Fibroblast of skin of scalp (primary cell): ENCODE measurements around the gene GPR155. TPM values are rescaled to one million over a fixed set of nuclear protein-coding genes. Genes with fewer than 3 reads are reported as not detected.
A peak's percentile ranks its signal among the peaks of the same experiment; 100 is the strongest.

Experiments used
- DNase-seq: peaks from one replicate; pipeline ENCODE4 v3.0.0-alpha.2; 2013
- polyA plus RNA-seq, 2 experiments: library from polyadenylated mRNA; unstranded; fragments of 120-200 nt; gene quantifications; one replicate each; pipeline ENCODE4 v1.2.1, GENCODE V29; 2013; ENCODE audit not compliant: insufficient read length in 2 of 2

The GPR155 gene, protein sequence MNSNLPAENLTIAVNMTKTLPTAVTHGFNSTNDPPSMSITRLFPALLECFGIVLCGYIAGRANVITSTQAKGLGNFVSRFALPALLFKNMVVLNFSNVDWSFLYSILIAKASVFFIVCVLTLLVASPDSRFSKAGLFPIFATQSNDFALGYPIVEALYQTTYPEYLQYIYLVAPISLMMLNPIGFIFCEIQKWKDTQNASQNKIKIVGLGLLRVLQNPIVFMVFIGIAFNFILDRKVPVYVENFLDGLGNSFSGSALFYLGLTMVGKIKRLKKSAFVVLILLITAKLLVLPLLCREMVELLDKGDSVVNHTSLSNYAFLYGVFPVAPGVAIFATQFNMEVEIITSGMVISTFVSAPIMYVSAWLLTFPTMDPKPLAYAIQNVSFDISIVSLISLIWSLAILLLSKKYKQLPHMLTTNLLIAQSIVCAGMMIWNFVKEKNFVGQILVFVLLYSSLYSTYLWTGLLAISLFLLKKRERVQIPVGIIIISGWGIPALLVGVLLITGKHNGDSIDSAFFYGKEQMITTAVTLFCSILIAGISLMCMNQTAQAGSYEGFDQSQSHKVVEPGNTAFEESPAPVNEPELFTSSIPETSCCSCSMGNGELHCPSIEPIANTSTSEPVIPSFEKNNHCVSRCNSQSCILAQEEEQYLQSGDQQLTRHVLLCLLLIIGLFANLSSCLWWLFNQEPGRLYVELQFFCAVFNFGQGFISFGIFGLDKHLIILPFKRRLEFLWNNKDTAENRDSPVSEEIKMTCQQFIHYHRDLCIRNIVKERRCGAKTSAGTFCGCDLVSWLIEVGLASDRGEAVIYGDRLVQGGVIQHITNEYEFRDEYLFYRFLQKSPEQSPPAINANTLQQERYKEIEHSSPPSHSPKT
- 2.5 TPM for polyA plus RNA-seq (2013, experiment 1 of 2; ENCODE audit: insufficient read length)
- polyA plus RNA-seq (2013, experiment 2 of 2; ENCODE audit: insufficient read length), result 3.1 TPM

DNA sequence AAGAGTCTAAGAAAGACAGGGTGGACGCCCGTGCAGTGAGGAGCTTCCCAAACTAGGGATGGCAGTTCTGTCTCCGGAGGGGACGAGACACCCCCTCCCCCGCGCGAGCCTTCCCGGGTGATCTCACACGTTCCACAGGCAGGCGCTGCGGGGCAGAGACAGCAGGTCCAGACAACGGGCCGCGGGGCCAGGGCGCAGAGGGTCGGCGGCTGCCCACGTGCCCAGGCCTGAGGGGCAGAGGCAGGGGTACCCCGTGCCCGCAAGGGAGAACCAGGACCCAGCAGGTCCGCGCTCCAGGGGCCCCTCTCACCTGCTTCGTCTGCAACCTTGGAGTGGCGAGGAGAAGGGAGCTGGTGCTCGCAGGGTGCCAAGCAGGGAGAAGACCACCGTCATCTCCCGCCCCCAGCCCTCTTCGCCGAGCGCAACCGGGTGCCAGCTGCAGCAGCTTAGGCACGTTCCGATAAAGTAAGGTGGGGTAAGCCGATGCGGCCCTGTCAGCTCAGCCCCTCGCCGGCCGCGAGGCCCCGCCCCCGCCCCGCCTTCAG, at the start of gene GPR155:
TSS of gene GPR155 (minus strand) at position 467 of the 545 bp plus-strand sequence. CDS start 5,073 bp downstream, outside the sequence.
- peak; percentile 54 for DNase-seq

DNA sequence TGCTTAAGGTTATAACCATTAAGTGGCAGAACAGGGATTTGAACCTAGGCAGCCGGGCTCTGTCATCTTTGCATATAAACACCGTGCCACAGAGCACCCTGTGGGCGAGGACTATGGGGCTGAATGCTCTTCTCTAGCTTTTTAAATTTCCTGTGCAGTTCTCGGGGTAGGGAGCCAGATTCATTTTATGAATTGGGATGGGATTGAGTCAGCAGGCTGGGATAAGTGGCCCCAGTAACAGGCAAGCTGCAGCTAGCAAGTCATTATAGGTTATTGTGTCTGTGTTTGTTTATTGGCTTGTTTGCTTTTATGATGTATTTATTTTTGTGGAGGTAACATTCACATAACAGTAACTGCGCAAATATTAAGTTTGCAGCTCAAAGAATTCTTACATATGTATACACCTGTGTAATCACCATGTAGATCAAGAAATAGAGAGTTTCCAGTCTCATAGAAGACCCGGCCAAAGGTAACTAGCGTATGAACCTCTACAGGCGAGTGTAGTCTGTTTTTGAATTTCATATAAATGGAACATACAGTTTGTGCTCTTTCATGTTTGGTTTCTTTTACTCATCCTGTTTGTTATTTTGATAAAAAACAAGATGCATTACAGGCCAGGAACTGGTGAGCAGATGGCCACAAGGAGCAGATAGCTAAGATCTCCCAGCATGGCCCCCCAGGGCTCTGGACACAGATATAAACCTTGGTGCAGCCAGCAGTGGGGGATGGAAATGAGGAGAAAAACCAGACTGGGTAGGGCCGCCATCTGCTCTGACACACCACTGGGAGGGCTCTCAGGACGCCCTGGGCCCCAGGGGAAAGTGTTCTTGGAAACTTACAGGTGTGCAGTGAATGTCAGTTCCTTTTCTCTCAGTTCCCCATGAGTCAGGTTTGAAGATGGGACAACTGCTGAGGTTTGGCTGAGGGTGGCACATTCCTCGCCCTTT, 49.2 kb upstream of the GPR155 start:
- DNase-seq, result no peak

DNA sequence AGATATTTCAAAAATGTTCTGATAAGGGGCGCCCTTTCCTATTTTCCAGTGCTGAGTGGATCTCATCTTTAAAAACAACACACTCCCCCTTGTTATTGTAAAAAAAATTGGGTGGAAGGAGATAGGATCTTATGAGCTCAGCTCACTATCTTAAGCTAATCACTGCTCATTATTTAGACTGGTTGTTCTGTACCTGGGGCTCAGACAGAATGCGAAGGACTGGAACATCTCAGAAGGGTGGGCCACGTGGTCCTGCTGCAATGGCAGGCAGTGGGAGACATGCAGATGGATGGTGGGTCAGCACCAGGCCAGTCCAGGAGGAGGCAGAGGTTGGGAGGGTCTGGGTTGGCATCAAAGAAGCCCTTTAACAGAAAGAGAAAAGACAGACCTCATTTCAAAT, 48.3 kb upstream of the GPR155 start:
- no peak for DNase-seq

DNA sequence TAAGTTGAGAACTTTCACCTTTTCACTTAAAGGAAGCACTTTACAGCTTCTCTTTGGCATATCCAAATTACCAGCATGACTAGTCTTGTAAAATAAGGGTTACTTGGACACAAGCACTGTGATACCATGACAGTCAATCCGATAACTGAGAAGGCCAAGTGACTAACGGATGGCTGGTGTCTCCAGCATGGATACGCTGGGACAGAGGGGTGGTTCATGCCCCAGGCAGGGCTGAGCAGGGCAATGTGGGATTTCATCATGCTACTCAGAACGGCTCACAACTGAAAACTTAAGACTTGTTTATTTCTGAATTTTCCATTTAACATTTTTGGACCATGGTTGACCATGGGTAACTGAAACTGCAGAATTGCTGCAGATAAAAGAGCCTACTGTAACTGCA, 43.1 kb upstream of the GPR155 start:
- no peak for DNase-seq

DNA sequence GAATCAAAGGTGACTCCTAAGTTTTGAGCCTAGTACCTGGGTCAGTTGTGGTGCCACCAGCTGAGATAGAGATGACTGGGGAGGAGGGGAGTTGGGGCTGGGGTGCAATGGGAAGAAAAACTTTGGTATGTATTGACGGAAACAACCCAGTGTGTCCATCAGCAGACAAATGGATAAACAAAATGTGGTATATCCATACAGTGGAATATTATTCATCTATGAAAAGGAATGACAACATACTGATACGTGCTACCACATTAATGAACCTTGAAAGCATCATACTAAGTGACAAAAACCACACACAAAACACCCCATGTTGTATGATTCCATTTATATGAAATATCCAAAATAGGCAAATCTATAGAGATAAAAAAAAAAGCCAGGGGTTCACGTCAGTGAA, 41.1 kb upstream of the GPR155 start:
- no peak for DNase-seq

DNA sequence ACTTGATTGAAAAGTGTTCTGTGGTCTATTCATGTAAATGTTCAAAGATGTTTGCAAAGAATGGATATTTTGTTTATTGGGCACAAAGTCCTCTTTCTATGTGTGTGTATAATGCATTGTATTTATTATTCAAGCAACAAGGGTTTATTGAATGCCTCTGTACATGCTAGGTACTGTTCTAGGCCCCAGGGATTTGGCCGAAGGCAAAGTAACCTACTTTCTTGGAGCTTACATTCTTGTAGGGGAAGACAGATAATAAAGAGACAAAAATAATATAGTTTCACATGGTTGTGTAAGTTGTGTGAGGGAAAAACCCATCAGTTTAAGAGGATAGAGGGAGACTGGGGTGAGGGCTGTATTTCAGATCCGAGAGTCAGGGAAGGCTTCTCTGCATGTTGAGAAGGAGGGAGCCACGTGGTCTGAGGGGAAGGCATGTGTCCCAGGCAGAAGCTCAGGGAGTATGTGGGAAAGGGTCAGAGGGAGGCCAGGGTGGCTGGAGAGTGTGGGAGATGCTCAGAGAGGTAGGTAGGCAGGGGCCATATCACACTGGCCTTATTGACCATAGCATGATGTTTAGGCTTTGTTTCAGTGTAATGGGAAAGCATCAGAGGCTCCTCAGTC, 40.4 kb upstream of the GPR155 start:
- DNase-seq, result no peak

DNA sequence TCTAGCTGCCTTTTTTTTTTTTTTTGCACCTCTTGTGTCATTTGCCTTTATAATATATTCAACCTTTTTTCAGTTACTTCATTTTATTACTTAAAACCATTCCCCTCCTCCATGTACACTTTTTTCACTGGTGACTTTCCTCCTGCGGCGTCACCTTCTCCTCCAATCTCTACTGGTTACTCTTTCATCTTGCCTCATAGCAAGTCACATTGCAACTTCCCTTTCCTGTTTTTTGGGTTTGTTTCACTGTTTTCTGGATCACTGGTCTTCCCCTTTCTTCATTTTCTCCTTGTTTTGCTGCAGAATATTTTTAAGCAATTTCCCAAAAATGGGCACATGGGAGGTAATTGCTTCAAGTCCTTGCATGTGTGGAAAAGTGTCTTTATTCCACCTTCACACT, 37.7 kb upstream of the GPR155 start:
- no peak for DNase-seq

DNA sequence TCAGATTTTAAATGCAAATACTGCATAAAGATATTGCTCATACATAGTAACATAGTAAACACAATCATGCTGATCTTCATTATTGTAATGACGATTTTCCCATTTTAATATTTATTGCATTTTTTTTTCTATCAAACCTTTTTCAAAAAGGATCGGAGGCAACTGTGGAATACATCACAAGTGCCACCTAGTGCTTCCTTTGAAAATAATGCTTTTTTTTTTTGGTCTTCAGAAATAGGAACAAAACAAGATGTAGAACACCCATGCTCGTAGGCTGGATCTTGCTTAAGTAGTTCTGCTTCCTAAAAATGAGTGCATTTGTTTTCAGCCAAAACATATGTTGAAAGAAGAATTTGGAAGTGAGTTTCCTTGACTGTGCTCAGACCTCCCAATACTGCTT, 35.7 kb upstream of the GPR155 start:
- peak; percentile 4 for DNase-seq

DNA sequence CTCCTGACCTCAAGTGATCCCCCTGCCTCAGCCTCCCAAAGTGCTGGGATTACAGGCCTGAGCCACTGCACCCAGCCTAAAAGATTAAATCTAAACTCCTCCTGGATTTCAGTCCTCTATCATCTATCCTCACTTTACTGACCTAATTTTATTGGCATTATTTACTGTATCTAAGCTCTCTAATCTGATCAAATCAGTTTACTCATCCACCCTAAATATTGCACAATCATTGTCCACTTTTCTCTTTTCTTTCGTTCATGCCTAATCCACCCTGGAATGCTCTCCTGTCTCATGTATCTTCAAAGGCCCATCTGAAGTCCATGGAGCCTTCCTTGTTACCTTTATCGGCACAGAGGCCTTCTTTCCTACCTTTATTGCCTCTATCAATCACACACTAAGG, 31.6 kb upstream of the GPR155 start:
- DNase-seq, result no peak

DNA sequence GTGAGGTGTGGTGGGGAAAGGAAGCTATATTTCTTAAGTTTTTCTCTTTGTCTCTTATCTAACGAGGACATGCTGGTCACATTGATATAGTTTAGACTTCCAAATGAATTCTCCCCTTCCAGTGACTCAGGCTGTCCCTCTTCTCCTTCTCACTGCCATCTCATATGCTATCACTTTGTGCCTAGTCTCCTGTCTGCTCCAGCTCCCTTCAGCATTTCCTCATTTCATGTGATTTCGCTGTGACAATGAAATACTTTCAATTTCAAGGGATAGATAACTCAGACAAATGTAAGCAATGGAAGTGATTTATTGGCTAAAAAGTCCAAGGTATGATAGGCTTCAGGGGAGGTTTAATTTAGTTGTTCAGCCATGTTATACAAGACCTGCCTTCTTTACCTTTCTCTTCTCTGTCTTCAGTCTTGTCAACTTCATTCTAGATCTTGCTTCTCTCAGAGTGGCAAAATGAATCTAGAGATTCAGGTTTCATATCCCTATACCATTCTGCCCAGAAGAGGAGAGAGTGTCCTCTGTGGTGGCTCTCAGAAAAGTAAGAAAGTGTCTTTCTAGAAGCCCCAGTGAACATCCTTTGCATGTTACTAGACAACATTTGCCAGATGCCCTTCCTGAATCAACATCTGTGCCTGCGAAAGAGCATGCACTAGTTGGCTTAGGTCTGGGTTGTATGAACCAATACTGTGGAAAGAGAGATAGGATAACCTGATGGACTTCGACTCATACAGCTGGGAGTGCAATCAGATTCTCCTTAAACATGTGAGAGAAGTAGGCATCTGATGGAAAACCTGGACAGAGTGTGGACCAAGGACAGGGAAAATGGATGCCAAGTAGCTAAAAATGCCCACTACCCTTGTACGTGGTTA, 29.9 kb upstream of the GPR155 start:
- no peak for DNase-seq

DNA sequence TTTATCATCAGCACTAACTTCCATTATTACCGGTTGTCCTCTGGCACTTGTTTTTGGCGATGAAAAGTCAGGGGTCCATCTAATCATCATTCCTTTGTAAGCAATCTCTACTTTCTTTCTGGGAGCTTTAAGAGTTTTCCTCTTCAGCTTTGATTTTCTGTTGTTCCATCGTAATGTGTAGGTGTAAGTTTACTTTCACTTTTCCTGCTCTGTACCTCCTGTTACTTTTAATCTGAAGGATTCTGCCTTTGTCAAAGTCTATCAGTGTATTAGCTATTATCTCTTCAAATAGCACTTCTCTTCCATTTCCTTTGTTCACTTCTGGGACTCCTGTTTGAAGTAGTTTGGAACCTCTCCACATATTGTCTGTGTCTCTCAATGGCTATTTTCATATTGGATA, 25.5 kb upstream of the GPR155 start:
- DNase-seq, result no peak

DNA sequence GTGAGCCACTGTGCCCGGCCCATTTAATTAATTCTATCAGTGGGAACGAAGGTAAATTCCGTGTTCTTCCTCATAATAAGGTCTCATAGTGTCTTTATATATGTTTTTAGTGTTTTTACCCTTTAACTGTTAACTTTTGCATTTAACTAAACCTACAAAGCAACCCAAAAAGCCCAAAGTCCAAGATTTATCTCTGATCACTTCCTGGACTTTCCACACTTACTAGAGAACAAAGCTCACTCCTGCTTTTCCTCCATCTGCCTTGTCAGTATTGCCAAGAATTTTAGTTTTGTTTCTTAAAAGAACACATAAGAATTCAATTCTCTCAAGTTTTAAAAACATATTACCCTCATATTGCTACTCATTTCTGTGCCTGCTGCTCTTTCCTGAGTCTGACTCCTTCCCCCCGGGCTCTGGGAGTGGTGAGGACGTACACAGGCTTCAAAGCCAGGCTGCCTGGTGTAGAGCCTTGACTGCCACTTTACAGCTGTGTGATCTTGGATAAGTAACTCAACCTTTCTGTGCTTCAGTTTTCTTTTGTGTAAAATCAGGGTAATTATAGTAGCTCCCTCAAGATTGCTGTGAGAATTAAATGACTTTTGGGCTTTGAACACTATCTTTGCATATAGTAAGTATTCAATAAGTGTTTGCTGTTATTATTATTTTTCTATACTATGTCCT, 24.9 kb upstream of the GPR155 start:
- no peak for DNase-seq

DNA sequence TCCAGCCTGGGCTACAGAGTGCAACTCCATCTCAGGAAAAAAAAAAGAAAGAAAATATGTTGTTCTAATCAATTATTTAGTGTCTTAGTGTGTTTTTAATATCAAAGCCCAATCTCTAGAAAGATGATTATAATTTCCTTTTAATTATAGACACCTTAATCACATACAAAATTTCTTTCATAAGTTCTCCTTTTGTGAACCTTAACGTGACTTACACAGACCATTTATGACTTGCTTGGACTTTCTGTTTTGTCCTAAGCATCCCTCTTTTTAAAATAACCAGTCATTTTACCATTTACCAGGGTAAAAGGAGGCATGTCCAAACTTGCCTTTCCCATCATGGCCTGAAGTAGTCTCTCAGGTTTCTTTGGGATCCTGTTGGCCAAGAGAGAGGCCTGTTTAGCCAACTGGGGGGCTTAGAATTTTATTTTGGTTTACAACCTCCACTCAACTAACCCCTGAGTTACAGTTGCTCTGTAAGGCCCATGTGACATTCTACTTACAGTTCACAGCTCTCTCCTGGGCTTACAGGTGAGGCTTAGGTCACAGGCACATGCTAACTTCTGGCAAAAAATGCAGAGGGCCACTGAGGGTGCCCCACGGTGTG, 23.9 kb upstream of the GPR155 start:
- DNase-seq, result no peak

DNA sequence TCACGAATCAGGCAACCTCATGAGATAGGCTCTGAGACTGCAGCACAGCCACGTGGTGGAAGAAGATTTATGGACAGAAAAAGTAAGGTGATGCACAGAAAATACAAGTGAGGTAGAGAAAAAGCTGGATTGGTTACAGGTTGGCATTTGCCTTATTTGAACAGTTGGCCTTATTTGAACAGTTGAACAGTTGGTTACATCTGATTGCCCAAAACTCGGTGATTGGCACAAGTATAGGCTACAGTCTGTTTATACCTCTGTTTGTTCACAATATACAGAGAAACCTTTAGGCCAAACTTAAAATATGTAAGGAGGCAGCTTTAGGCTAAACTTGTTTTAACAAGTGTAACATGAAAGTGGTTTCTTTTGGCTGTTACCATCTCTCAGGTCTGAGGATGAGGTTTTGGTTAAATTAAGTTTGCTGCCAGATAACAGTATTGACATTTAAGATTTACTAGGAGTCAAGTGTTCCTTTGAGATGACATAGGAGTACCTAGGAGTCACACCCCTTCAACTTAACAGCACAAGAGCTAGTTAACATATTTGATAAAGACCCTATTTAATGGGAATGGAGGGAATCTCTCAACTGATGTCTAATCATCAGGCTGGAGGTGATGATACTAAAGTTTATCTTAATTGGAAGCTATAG, 16.5 kb upstream of the GPR155 start:
- DNase-seq, result no peak

DNA sequence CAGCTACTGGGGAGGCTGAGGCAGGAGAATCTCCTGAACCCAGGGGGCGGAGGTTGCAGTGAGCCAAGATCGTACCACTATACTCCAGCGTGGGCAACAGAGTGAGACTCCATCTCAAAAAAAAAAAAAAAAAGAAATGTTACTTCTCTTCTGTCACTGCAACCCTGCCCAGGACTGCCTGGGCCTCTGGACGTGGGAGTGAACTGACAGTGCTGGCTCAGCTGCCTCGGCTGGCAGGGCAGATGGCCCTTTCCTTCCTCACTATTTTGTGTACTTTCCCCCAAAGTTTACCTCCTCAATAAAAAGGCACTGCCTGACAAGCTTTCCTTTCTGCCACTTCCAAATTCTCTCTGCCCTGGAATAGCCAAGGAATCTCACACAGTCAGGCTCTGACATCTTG, 12.5 kb upstream of the GPR155 start:
- no peak for DNase-seq

DNA sequence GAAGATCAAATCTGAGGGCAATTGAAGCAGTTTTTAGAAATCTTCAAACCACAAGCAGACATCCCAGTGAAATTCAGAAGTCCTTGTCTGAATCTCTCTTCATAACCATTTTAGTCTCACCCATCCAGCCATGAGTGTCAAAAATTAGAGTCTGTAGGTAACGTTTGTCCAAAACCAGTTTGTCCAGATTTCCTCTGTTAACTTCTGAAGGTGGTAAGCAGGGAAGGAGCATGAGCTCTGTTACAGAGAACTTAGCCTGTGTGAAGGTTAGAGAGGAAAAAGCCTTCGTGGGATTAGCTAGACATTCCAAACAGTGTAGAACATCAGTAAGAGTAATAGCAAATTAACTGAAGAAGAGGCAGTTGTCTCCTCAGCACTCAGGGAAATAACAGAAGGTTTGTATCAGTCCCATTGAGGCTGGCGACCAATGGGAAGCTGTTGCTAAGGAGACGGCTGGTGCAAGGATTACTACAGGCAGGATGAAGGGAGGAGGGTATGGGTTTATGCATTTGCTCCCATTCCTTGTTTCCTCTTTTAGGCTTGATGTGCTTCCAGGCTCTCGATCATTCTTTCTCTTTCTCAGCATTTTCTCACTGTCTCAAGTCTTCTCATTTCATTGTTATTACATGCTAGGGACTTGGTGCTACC, 8.7 kb upstream of the GPR155 start:
- DNase-seq, result no peak

DNA sequence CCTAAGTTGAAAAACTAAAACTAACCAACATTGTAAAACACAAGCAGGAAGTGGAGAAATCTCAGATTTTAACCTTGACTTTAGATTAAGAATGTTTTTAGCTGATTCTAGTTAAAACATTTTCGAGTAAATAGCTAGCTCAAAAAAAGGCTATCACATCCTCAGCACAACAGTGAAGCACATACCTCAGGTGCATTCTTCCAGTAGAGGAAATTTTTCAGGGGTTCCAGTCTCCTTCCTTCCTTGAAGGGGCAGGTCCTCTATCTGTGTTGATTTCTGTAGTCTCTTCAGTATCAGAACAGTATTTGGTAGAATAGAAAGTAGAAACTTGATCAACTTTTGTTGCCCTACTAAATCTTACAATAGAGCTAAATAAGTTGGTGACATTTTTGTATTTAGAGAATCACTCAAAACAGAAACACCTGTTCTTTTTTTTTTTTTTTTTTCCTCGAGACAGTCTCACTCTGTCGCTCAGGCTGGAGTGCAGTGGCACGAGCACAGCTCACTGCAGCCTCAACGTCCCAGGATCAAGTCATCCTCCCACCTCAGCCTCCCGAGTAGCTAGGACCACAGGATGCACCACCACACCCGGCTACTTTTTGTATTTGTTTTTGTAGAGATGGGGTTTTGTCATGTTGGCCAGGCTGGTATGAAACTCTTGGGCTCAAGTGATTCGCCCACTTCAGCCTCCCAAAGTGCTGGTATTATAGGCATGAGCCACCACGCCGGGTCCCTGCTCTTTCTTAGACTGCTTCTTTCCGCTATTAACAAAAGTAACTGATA, 6.9 kb upstream of the GPR155 start:
- no peak for DNase-seq
